Natural killer cell (primary cell): ENCODE data around the gene ATP2B2. TPM values are rescaled to one million over a fixed set of nuclear protein-coding genes. Genes with fewer than 3 reads are reported as not detected.

Source experiments
- ATAC-seq, 3 donors: fragments of 150-1000 bp in 2 of 3; fragments of 200-7000 bp in 1 of 3; cut with Tn5 transposase; 1 replicate in 1 of 3; 2 replicates in 2 of 3; pipeline ENCODE4 v1.10.0; 2021; ENCODE audit warnings: mild to moderate bottlenecking in 2 of 3, moderate library complexity in 2 of 3
- DNase-seq, 2 donors: peaks; one replicate each; pipeline versions ENCODE4 v3.0.0 to v3.0.0-alpha.2; 2013 to 2021; ENCODE audit warnings: mixed read lengths in 1 of 2
- H3K27ac ChIP-seq: one replicate; pipeline ENCODE4 v1.5.1; 2013; ENCODE audit warnings: mild to moderate bottlenecking, low read length
- H3K27me3 ChIP-seq: one replicate; pipeline ENCODE4 v1.6.1; 2013; ENCODE audit warnings: low read length; ENCODE audit not compliant: control insufficient read depth, insufficient read depth
- H3K36me3 ChIP-seq: one replicate; pipeline ENCODE4 v1.6.1; 2013; ENCODE audit warnings: low read length; ENCODE audit not compliant: control insufficient read depth, insufficient read depth
- H3K4me1 ChIP-seq: one replicate; pipeline ENCODE4 v1.6.1; 2013; ENCODE audit warnings: low read length; ENCODE audit not compliant: control insufficient read depth, insufficient read depth
- H3K4me3 ChIP-seq: one replicate; pipeline ENCODE4 v1.5.1; 2013; ENCODE audit warnings: low read length
- H3K9me3 ChIP-seq: one replicate; pipeline ENCODE4 v1.6.1; 2013; ENCODE audit warnings: low read length; ENCODE audit not compliant: control insufficient read depth, insufficient read depth
- H3K27ac Mint-ChIP-seq, 2 donors: one replicate each; pipeline ENCODE4 v1.8.0; 2022; ENCODE audit warnings: mild to moderate bottlenecking in 2 of 2, mixed read lengths in 2 of 2, moderate library complexity in 1 of 2
- H3K27me3 Mint-ChIP-seq, 2 donors: one replicate each; pipeline ENCODE4 v1.8.0; 2022; ENCODE audit warnings: low read depth in 2 of 2, mixed read lengths in 2 of 2
- H3K36me3 Mint-ChIP-seq: one replicate; pipeline ENCODE4 v1.8.0; 2022; ENCODE audit warnings: mixed read lengths
- H3K4me1 Mint-ChIP-seq, 2 donors: one replicate each; pipeline ENCODE4 v1.8.0; 2022; ENCODE audit warnings: mixed read lengths in 2 of 2
- H3K4me3 Mint-ChIP-seq: one replicate; pipeline ENCODE4 v1.8.0; 2022; ENCODE audit warnings: mild to moderate bottlenecking, moderate library complexity, mixed read lengths
- H3K9me3 Mint-ChIP-seq, 2 donors: one replicate each; pipeline ENCODE4 v1.8.0; 2022; ENCODE audit warnings: mixed read lengths in 2 of 2
- CTCF ChIP-seq: fragments of 200-600 bp; IDR thresholded peaks from one replicate; pipeline ENCODE4 v1.8.0; 2022; ENCODE audit warnings: antibody characterized with exemption
- WGBS: methylation state at CpG from one replicate; pipeline ENCODE4 v1.1.7; 2013; ENCODE audit warnings: missing lambda C conversion rate; ENCODE audit not compliant: insufficient coverage; 5-methylcytosine and 5-hydroxymethylcytosine counted together
- intact Hi-C: fragments of 100-400 bp; cut with micrococcal nuclease; formaldehyde crosslinking; loops from one replicate; pipeline ENCODE4 v1.14.2; 2022
- total RNA-seq, 4 donors: library from RNA; stranded (reverse); fragments of 120-200 nt in 1 of 4; gene quantifications; one replicate each; pipeline versions ENCODE4 v1.2.3 to v1.2.4, GENCODE V29; 2013 to 2022

ATP2B2 gene
- total RNA-seq, 3 donors from 2014 or later (not counting 1 experiment from before 2014, with no cell fraction given) = not detected

- DNase-seq (no peak), ATAC-seq (no peak)
- Mint-ChIP-seq H3K27me3 (peaks cover 7 to 16% of the 10 kb centered on the region in 2 donors), H3K9me3 (no peaks in the 10 kb centered on the region), H3K27ac (no peak overlapping the region), H3K4me3 (no peak overlapping the region), H3K36me3 (no peaks in the 10 kb centered on the region), H3K4me1 (no peaks in the 10 kb centered on the region)
- Histone ChIP-seq H3K36me3 (no peaks in the 10 kb centered on the region), H3K4me3 (no peak overlapping the region), H3K27me3 (no peaks in the 10 kb centered on the region), H3K27ac (no peak overlapping the region), H3K9me3 (no peaks in the 10 kb centered on the region), H3K4me1 (no peaks in the 10 kb centered on the region)
- no peak for TF ChIP-seq CTCF
- 80% methylated on average over 10 of the region's 10 CpGs for WGBS
- intact Hi-C loops = no loop called here
Observed at GRCh38 chr3:10462641-10463532, 42.5 kb downstream of the ATP2B2 start.

GRCh38 chr3:10460951-10461545 is 44.3 kb downstream of the ATP2B2 start:
- Histone ChIP-seq H3K9me3 (no peaks in the 10 kb centered on the region), H3K27ac (no peak overlapping the region), H3K36me3 (no peaks in the 10 kb centered on the region), H3K4me3 (no peak overlapping the region), H3K4me1 (no peaks in the 10 kb centered on the region), H3K27me3 (no peaks in the 10 kb centered on the region)
- no peak overlapping the region for H3K4me3 Mint-ChIP-seq
- H3K9me3 Mint-ChIP-seq = no peaks in the 10 kb centered on the region
- DNase-seq (no peak), ATAC-seq (no peak)
- H3K4me1 Mint-ChIP-seq = no peaks in the 10 kb centered on the region
- TF ChIP-seq CTCF = no peak
- WGBS = 68% methylated on average over 4 of the region's 4 CpGs
- H3K27me3 Mint-ChIP-seq = peaks cover 14 to 30% of the 10 kb centered on the region in 2 donors
- intact Hi-C loops = no loop called here
- no peaks in the 10 kb centered on the region for H3K36me3 Mint-ChIP-seq
- no peak overlapping the region for H3K27ac Mint-ChIP-seq

DNA sequence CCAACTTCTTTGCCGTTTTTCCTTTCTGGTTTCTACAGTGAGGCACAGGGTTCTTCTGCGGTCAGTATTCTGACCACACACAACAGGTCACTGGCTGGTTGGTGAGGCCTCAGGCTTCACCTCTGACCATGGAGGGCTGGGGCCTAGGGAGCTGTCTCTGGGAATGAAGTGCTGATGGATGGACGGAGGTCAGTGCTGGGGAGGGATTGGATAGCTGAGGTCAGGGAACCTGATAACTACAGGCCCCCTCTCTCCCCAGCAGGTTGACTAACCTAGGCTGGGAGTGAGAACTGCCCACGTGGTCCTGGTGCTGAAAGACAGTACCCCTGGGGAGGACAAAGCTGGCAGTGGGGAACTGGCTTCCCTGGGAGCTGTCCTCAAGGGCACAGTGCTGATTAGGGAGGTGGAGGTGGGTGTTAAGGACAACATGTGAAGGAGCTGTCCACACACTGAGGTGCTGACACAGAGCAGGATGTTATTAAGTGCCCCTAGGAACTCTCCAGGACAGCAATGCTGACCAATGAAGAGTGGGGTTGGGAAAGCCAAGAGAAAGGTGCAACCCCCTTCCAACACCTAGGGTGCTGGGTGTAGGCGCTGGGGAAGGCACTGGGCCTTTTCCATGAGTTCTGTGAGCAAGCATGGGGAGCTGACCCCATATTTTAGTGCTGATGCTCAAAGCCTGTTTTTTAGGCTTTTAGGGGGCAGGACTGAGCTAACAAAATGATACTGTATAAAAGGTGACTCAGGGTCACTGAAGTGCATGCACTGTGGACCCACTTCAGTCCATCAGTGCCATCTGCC is 45.2 kb downstream of the ATP2B2 start:
- 47% methylated on average over 5 of the region's 5 CpGs for WGBS
- Mint-ChIP-seq H3K27ac (no peak overlapping the region), H3K27me3 (peaks cover 14 to 30% of the 10 kb centered on the region in 2 donors), H3K9me3 (no peaks in the 10 kb centered on the region), H3K4me3 (no peak overlapping the region), H3K4me1 (no peaks in the 10 kb centered on the region), H3K36me3 (no peaks in the 10 kb centered on the region)
- H3K36me3 ChIP-seq = no peaks in the 10 kb centered on the region
- no peaks in the 10 kb centered on the region for H3K27me3 ChIP-seq
- H3K9me3 ChIP-seq = no peaks in the 10 kb centered on the region
- intact Hi-C loops = no loop called here
- H3K4me1 ChIP-seq = no peaks in the 10 kb centered on the region
- no peak overlapping the region for H3K4me3 ChIP-seq
- no peak overlapping the region for H3K27ac ChIP-seq
- peak; percentile 65 to 97 (median 87) for ATAC-seq
- peak; percentile 34 to 71 for DNase-seq
- no peak for TF ChIP-seq CTCF
